ENCODE data around the gene TMEM170B.

TMEM170B gene

GRCh38 chr6:11621119-11621518, 83.6 kb downstream of the TMEM170B start:
- no peak for DNase-seq

GRCh38 chr6:11622156-11622555, 84.6 kb downstream of the TMEM170B start:
- DNase-seq = no peak

- no peak for DNase-seq
Observed at GRCh38 chr6:11623272-11623671, 85.7 kb downstream of the TMEM170B start.

GRCh38 chr6:11625302-11625701, 87.8 kb downstream of the TMEM170B start:
- DNase-seq = no peak

- no peak for DNase-seq
Observed at GRCh38 chr6:11626356-11626755, 88.8 kb downstream of the TMEM170B start.

- no peak for DNase-seq
Observed at GRCh38 chr6:11628562-11628961, 91.0 kb downstream of the TMEM170B start.

- DNase-seq = no peak
Observed at GRCh38 chr6:11631008-11631407, 93.5 kb downstream of the TMEM170B start.

- no peak for DNase-seq
Observed at GRCh38 chr6:11631539-11631938, 94.0 kb downstream of the TMEM170B start.

- DNase-seq = no peak
Observed at GRCh38 chr6:11632231-11632630, 94.7 kb downstream of the TMEM170B start.

GRCh38 chr6:11632795-11633511, 95.4 kb downstream of the TMEM170B start:
- DNase-seq = no peak
